Skin of body (tissue), 3 donors: ENCODE measurements around the gene C1QC. TPM values are rescaled to one million over a fixed set of nuclear protein-coding genes. Genes with fewer than 3 reads are reported as not detected.

ENCODE experiments used
- DNase-seq: peaks from one replicate; lab custom pipeline; 2025; lab: John Stamatoyannopoulos, UW
- small RNA-seq: library from RNA; depleted of rRNA; stranded (forward); fragments of <200 nt; gene quantifications from one replicate; pipeline ENCODE3, GENCODE V24; 2014; ENCODE audit warnings: low replicate concordance
- total RNA-seq: library from RNA; depleted of rRNA; stranded (reverse); fragments of >200 nt; gene quantifications from one replicate; pipeline ENCODE4 v1.2.3, GENCODE V29; 2014

C1QC gene
- total RNA-seq, 1 donor from 2014 or later: 24.7 TPM

DNA sequence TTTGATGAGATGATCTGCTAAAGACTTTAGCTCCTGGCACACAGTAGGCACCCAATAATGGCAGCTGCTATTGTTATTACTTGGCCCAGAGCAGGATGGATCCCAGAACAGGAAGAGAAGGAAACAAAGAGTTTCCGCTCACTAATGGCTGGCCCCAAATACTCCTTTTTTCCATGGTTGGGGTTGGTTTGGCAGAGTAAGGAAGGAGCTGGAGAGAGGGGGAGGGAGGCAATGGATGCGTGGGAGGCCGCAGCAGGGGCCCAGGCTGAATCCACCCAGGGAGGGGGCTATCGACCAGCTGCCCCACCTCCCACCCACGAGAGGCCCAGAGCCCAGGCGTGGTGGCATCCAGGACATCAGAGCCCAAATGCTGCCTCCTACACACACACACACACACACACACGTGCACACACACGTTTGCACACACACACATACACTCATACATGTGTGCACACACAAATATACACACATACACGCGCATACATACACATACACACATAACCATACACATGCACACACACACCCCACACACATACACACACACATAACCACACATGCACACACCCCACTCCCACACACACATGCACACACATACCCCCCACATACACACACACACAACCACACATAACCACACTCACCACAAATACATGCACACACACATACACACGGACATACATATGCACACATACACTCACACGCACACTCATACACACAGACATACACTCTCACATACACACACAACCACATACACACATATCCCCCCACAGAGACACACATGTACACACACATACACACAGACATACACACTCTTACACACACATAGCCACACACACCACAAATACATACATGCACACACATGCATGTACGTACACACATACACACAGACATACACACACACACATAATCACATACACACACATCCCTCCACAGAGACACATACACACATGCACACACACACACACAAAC lies 34.8 kb downstream of the C1QC start:
- no peak for DNase-seq

DNA sequence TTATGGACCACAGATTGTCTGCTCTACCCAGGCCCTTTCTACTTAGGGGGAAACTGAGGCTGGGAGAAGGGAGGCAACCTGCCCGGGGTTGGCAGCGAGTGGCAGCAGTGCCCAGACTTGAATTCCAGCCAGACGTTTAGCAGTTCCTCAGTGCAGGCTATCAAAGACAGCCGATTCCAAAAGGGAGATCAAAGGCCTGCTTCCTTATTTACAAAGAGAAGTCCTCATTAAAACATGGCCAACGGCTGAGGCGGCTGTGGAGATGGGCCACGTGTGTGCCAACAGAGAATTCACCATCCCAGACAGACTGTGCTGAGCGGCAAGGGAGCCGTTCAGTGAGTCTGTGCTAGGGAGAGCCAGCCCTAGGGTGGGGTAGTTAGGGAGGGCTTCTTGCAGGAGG lies 37.3 kb downstream of the C1QC start:
- DNase-seq: no peak

DNA sequence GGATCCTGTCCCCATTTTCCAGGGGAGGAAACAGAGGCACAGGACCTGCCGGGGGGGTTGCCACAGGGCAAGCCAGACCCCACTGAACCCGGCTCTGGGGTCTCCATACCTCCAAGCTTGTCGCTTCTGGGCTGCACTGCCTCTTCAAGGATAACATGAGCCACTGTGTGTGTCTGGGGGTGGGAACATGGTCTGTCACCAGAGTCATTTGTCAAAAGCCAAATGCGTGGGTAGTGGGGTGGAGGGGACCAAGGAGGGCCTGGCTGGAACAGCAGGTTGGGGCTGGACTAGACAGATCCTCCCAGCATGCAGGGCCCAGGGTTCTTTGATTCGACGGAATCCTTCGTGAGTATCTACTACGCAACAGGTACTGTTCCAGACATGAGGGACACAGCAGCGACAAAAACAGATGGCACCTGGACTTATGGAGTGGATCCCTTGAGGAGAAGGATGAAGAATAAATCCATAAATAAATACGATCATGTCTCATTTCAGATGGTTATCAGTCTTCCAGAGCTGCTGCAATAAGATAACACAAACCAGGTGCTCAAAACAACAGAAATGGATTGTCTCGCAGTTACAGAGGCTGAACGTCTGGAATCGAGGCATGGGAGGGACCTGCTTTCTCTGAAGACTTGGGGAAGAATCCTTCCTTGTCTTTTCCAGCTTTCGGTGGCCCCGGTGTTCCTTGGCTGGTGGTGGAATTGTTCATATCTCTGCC lies 38.3 kb downstream of the C1QC start:
- DNase-seq: no peak

- no peak for DNase-seq
Observed at GRCh38 chr1:22683547-22683946, 40.1 kb downstream of the C1QC start.

DNA sequence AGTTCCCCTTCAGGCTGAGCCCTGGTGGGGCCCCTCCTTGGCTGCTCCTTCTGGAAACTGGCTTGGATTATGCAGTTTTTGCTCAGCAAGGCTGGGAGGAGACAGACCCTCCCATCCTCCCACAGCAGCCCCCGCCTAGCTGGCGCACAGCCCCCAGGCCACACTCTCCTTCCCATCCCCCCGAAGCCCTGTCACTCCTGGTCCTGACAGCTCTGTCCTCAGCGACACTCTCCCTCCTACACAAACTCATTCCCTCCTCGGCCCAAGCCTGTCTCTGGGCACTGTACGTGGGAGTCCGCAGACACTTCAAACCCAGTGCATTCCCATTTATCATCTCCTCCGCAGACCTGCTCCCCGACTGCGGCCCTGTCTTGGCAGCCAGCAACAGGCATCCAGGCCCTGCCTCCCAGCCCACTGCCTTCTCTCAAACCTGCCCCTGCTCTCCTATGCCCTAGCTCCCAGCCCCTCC lies 42.2 kb downstream of the C1QC start:
- DNase-seq: peak; percentile 18

DNA sequence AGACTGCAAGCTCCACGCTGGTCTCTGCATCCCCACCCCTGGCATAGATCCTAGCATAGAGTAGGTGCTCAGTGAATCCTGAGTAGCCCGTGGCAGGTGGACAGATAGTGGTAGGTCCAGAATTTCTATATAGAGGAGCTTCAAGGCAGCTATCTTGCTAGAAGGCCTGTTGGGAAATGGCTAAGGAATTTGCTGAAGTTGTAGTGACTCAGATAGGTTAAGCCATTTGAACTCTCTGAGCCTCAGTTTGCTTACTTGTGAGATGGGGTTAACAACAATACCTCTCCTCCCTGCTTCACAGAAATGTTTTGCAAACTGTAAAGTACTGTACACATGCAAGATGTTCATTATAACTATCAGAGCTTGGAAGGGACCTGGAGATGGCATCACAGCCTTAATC lies 43.8 kb downstream of the C1QC start:
- no peak for DNase-seq

DNA sequence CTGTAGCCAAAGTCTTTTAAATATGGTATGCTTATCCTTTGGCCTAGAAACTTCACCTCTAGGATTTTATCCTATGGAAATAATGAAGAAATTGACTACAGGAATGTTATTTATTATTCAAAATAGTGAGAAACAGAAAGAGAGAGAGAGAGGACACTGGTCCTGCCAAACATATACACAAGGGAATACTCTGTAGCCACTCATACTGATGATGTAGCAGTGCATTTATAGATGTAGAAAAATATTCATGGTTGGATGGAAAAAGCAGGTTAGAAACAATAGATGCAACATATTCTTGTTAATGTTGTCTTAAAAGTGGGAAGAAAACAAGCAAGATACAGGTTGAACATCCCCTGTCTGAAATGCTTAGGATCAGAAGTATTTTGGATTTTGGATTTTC lies 45.0 kb downstream of the C1QC start:
- no peak for DNase-seq

DNA sequence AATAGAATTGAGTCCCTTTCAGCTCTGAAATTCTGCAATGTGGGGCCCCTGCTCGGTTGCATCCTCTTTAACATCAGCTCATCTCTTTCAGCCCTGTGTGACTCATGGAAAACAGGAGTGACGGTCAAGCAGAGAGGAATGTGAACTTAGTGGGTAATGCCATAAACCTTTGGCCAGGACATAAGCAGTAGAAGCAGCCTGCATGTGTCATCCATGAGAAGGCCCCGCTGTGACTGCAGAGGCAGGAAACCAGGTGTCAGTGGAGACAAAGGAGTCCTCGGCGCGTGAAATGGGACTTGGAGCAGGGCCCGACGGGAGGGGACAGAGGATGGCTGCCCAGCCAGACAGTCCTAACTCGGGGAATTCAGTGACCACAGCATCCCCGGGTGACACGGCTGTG lies 46.1 kb downstream of the C1QC start:
- peak; percentile 25 for DNase-seq

GRCh38 chr1:22691031-22691753 lies 47.8 kb downstream of the C1QC start:
- DNase-seq: no peak

DNA sequence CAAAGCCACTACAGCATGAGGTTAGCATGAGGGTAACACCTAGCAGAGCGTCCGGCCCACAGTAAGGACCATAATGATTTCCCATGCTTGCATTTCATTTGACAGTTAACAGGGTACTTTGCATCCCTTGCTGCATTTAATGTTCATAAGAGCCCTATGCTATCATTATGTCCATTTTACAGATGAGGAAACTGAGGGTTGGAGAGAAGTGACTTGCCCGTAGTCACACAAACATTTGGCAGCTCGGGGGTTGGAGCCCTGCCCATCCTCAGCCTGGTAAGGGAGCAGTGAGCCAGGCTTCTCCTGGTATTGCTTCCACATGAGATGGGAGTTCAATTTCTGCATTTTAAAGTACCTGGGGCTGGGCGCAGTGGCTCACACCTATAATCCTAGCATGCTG lies 50.7 kb downstream of the C1QC start:
- DNase-seq: no peak

DNA sequence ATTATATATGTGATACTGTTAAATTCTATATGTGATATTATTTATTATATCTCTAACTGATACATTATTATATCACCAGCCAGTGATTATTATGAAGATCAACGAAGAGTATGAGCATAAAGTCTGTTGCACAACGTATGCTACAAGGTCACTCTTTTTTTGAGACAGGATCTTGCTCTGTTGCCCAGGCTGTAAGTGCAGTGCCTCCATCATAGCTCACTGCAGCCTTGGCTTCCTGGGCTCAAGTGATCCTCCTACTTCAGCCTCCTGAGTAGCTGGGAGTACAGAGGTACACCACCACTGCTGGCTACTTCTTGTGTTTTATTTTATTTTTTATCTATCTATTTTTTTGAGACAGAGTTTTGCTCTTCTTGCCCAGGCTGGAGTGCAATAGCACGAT lies 53.2 kb downstream of the C1QC start:
- no peak for DNase-seq

Small RNA genes within 50 kb of the gene (small RNA-seq; reads per million reads assigned to genes)
- not detected for gene MIR6127

Other genes starting within 250 kb of the C1QC start
- 11.2 TPM for gene ZBTB40, start 191.8 kb upstream of the C1QC start, total RNA-seq
- not detected for gene EPHA8, start 80.1 kb upstream of the C1QC start, total RNA-seq
- gene C1QA, start 7.0 kb upstream of the C1QC start, total RNA-seq: 37.7 TPM
- 14.1 TPM for gene C1QB, start 9.6 kb downstream of the C1QC start, total RNA-seq
- 13.6 TPM for gene EPHB2, start 67.2 kb downstream of the C1QC start, total RNA-seq